H1 (cell line): Measurements from ENCODE around the gene PARM1. TPM values are rescaled to one million over a fixed set of nuclear protein-coding genes. Genes with fewer than 3 reads are reported as not detected.

Experiments
- ATF3 ChIP-seq: IDR thresholded peaks from 2 replicates; pipeline ENCODE4 v1.6.1; 2011; ENCODE audit warnings: low read depth, mild to moderate bottlenecking, low read length; ENCODE audit not compliant: insufficient read depth
- BRCA1 ChIP-seq: IDR thresholded peaks from 2 replicates; pipeline ENCODE4 v1.6.1; 2012; ENCODE audit warnings: low read depth, low read length, improper control_type of control experiment
- CHD2 ChIP-seq: IDR thresholded peaks from 2 replicates; pipeline ENCODE4 v1.6.1; 2012; ENCODE audit warnings: low read length, improper control_type of control experiment
- CHD7 ChIP-seq: fragments of 300-600 bp; sonication (generic); IDR thresholded peaks from 2 replicates; pipeline ENCODE4 v1.7.1; 2012; ENCODE audit warnings: low read length, moderate library complexity, mild to moderate bottlenecking, inconsistent platforms; ENCODE audit not compliant: insufficient replicate concordance
- GABPA ChIP-seq: IDR thresholded peaks from 2 replicates; pipeline ENCODE4 v1.6.1; 2011; ENCODE audit warnings: mild to moderate bottlenecking, low read length, moderate library complexity, borderline replicate concordance; ENCODE audit not compliant: insufficient read depth
- KDM5A ChIP-seq: fragments of 200-600 bp; IDR thresholded peaks from 2 replicates; pipeline ENCODE4 v1.7.1; 2012; ENCODE audit warnings: mild to moderate bottlenecking, low read length, inconsistent platforms, mixed read lengths
- MAFK ChIP-seq: IDR thresholded peaks from 2 replicates; pipeline ENCODE4 v1.6.1; 2012; ENCODE audit warnings: low read depth, mild to moderate bottlenecking, improper control_type of control experiment, low read length
- NANOG ChIP-seq: IDR thresholded peaks from 2 replicates; pipeline ENCODE4 v1.6.1; 2011; ENCODE audit warnings: low read length, low read depth, mild to moderate bottlenecking, inconsistent platforms; ENCODE audit not compliant: insufficient read depth, poor library complexity, severe bottlenecking
- SIRT6 ChIP-seq: IDR thresholded peaks from one replicate; pipeline ENCODE4 v1.7.1; 2012; ENCODE audit warnings: low read length, inconsistent platforms
- SRF ChIP-seq: IDR thresholded peaks from 2 replicates; pipeline ENCODE4 v1.6.1; 2011; ENCODE audit warnings: mild to moderate bottlenecking, low read depth, low read length, moderate library complexity
- ZNF274 ChIP-seq: IDR thresholded peaks from 2 replicates; pipeline ENCODE4 v1.7.0; 2012; ENCODE audit warnings: low read length, borderline replicate concordance; ENCODE audit errors: extremely low read depth
- polyA plus RNA-seq, 7 experiments: library from polyadenylated mRNA; depleted of rRNA in 3 of 7; stranded (reverse) in 5 of 7; unstranded in 2 of 7; fragments of >200 nt in 5 of 7; fragments of 200-250 nt in 2 of 7; gene quantifications; 1 replicate in 5 of 7; 2 replicates in 1 of 7; 4 replicates in 1 of 7; pipeline versions ENCODE4 v1.2.1 to v1.2.3, GENCODE V29; 2011 to 2013; ENCODE audit warnings: missing spikeins in 2 of 7, mixed read lengths in 2 of 7
- total RNA-seq: library from RNA; stranded (reverse); fragmentation: NEBNext Ultra II Directional; extraction: Animal tissue kit (Norgen Biotek cat#: 25700); gene quantifications from 2 replicates; pipeline ENCODE4 v1.2.1, GENCODE V29; 2021

Gene PARM1
- total and polyA plus RNA-seq, 2 of the 8 experiments (the other 6 are each of a cell fraction or from before 2014, with no cell fraction given), result 2.0 to 5.3 TPM

DNA sequence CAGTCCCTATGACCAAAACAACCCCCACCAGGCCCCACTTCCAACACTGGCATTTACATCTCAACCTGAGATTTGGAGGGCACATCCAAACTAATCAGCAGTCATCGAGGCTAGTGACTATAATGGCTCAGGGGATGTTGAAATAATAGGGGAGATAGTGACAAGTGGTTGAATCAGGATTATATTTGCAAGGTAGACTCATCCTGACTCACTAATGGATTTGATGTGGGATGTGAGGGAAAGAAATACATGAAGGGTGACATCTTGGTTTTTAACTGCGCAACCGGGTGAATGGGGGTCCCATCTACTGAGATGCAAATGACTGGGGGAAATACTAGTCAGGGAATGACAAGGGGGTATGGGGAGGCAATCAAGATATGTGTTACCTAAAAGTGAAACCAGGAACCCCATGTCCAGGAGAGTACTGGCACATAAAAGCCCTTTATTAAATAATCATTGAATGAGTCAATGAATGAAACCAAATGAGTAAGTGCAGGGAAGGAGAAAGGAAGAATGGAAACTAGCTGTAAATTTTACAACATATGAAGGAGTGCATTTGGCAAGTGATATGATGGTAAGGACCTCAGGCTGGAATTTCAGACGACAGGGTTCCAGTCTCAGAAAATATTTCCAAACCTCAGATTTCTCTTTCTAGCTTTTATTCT is 78.3 kb downstream of the PARM1 start (continued):
- TF ChIP-seq CHD7, result no peak
- TF ChIP-seq BRCA1, result no peak
- TF ChIP-seq MAFK, result no peak
- no peak for TF ChIP-seq SRF
- no peak for TF ChIP-seq GABPA
- no peak for TF ChIP-seq KDM5A
- no peak for TF ChIP-seq ATF3
- no peak for TF ChIP-seq SIRT6
- TF ChIP-seq NANOG, result no peak
- TF ChIP-seq ZNF274, result no peak
- TF ChIP-seq CHD2, result no peak
